GM18498 (cell line): Measurements from ENCODE around the gene MND1.
"Not testable (repeated sequence)": the region's sequence is repeated elsewhere in the genome, so short reads cannot be mapped to it uniquely, and the experiment has no call there.

Experiments used
- ATAC-seq: cut with Tn5 transposase; IDR thresholded peaks from one replicate; pipeline ENCODE4 v1.9.1; 2021; ENCODE audit warnings: mild to moderate bottlenecking, moderate library complexity; ENCODE audit not compliant: unreplicated experiment

MND1 gene

DNA sequence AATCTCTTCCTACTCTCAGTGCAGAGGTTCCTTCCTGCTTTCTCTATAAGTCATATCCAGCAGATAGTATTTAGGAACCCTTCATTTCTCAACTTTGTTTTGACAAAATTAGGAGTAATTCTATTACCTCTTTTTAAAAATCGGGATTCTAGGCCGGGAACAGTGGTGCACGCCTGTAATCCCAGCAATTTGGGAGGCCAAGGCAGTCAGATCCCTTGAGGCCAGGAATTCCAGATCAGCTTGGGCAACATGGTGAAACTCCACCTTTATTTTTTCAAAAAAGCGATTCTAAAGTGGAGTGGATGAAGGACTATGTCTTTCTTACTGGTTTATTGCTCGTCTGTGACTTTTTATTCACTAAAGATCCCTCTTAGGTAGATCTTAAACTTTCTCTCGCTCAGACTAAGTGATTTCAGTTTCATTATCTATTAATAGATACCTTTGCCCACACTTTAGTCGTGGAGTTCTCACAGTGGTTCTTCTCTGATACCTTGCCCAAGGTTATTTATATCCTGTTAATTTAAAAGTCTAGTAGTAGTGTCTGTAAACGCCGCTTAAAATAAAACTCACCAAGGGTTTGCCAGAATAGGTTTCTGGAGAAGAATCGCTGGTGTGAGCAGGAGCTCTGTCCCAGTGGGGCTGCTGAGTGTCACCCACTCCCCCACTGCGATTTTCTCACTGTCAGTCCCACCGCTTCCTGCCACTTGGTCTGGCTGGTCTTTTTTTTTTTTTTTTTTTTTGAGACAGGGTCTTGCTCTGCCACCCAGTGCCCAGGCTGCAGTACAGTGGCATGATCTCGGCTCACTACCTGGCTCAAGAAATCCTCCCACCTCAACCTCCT is 94.6 kb downstream of the MND1 start:
- ATAC-seq, result peak; percentile 77

DNA sequence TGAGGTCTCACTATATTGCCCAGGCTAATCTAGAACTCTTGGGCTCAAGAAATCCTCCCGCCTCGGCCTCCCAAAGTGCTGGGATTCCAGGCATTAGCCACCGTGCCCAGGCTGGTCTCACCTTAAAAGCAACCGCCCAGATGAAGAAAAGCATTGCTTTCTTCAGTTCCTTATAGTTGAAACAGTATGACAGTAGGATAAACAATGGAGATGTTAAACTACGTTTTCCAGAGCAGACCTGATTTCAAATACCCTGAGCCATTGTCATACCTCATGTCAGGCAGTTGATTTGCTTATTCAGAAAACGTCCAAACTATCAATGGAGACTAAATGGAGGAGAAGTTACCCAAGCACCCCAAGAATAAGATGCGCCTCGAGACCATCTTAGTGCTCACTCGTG is 95.3 kb downstream of the MND1 start:
- peak; percentile 5 for ATAC-seq

DNA sequence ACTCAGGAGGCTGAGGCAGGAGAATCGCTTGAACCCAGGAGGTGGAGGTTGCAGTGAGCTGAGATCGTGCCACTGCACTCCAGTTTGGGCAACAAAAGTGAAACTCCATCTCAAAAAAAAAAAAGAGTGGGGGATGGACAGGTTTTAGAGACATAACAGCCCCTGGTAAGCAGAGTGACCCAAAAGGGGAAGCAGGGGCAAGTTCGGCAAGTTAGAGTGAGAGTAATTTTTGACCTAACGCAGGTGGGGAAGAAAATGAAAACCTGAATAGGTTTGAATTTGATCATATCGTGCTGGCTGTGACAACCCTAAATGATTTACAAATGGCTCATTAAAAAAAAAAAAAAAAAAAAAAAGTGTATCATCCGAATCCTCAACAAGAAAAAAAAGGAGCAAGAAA is 96.0 kb downstream of the MND1 start:
- ATAC-seq, result no peak

DNA sequence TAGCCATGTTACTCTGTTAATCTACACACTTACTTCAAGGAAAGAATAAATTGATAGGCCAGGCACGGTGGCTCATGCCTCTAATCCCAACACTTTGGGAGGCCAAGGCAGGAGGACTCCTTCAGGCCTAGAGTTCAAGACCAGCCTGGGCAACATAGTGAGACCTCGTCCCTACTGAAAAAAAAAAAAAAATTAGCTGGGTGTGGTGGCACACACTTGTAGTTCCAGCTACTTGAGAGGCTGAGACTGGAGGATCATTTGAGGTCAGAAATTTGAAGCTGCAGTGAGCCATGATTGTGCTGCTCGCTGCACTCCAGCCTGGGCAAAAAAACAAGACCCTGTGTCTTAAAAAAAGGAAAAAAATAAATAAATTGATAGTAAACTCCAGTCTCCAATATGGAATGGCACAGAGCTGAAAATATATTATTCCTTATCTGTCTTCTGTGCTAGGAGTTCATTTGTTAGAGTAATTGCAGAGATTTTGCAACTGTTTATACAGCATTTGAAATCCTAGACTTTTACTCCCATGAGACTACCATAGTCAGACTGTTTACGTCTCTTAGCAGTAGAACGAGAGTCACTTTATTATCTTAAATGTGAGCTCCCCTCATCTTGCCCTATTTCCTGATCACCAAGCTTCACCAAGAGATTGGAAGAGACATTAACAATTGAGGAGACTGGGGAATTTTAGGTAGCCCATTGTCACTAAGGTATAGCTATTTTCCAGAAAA is 102.9 kb downstream of the MND1 start:
- ATAC-seq, result no peak

DNA sequence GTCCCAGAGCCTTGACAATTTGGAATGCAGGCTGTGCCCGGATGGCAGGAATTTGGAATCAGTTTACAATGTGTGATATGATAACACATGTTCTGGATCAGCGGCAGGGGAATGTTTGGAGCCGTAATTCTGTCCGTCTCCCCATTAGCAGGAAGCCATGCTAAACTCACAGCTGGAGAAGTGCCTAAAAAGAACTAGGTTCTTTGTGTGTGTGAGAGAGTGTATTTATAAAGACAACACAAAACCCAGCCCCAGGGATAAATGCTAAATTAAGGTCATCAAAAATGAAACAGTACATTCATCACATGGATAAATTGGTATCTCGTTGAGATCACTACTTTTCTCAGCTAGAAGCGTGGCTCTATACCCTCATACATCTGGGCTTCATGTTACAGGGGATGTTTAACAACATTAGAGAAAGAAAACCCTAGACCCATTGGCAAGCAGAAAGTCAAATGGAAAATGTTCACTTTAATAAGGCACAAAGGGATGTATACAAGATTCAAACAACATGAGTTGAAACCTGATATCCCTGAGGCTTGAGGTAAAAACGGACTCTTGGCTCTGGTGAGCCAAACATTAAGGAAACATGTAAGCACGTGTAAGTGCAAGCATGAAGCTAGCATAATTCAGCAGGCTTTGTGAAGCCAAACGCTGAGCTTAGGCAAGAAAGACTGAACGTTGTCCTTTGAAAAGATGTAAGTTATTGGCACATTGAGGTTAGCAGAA is 103.7 kb downstream of the MND1 start:
- no peak for ATAC-seq

DNA sequence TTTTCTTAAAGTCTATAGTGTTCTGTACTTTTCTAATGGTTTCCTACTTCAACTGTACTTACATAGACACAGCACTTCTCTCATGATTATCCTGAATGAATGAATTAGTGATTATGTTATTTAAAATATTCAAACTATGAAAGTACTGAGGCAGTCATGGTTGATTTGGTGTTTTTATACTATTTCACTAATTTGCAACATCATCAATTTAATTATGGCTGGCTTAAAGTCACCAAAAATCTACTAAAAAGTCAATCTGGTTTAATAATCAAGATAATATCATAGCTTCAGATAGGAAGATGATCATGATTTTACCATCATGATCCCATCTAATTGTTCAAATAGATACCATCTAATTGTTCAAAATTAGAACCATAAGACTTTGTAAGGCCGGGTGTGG is 104.8 kb downstream of the MND1 start:
- ATAC-seq, result no peak

DNA sequence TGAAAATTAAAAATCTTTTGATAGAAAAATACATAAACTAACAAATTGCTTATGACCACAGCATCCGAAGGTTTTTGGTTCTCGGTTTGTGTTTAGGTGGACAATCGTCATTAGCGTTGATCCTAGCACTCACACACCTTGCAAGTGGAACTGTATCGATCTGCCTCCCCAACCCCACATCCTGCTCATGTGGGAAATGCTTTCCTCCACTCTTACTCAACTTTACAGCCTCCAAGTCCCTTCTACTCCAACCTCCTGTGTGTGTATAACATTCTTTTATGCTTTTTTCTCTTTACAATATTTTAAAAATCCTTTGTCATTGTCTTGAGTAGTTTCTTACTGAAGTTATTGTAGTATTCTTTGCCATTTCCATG is 106.0 kb downstream of the MND1 start:
- peak; percentile 51 for ATAC-seq

DNA sequence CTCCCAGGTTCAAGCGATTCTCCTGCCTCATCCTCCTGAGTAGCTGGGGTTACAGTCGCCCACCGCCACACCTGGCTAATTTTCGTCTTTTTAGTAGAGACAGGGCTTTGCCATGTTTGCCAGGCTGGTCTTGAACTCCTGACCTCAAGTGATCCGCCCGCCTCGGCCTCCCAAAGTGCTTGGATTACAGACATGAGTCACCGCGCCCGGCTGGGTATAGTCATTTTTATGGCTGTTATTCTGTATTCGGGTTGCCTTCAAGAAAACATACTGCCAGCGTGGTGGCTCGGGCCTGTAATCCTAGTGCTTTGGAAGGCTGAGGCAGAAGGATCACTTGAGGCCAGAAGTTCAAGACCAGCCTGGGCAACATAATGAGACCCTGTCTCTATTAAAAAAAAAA is 106.7 kb downstream of the MND1 start:
- ATAC-seq, result not testable (repeated sequence)

DNA sequence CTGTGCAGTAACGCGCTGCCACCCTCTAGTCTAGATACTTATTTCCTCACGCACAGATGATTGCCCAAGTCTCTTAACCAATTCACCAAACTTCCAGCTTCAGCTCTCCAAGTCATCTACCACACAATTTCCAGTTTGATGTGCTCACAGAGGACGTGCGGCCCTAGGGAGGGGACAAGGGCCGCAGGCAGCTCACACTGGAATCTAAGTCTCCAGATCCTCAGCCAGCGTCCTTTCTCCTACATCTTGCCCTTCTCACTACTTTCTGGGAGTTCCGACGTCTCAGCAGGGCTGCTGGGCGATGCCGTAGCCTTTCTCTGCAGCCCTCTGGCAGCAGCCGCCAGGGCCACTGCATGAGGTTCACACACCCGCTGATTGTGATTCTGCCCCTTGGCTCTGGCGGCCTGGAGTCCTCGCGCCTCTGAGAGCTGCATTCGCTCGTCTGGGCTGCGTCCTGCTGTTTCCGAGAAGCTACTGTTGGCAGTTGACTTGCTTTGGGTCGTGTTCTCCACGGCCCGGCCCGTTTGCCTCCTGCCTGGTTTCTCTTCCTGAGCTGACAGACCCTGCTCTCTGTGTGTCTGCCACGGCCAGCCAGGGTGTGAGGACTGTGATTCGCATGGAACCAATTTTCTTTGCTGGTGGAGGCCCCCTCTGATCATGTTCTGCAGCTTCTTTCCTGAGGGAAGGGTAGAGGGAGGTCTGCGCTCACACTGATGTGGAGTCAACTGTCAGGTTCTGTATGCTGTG is 107.6 kb downstream of the MND1 start:
- ATAC-seq, result no peak

DNA sequence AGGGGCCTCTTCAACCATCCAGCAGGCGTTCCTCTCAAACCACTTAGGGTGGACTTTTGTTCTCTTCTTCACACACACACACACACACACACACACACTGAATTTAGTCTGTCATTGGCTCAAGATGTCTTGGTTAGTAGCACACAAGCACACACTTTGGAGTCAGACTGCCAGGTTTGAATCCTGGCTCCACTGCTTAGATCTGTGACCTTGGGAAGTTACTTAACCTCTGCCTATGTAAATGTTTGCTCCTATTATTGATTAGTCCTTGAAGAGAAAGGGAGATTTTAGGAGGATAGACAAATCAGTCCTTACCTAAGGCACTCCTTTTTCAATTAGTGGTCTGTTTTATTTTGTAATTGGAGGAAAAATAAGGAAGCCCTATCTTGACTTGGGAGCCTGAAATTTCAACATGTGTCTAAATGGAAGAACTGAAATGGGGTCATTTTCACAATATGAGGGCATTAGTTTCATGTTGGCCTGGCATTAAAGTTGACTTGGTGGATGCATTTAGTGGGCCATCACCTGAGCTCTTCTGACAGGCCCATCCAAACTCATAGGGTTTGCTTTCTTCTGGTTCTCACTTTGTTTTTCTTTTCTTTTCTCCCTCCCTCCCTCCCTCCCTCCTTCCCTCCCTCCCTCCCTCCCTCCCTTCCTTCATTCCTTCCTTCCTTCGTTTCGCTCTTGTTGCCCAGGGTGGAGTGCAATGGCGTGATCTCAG is 108.3 kb downstream of the MND1 start:
- ATAC-seq, result no peak

DNA sequence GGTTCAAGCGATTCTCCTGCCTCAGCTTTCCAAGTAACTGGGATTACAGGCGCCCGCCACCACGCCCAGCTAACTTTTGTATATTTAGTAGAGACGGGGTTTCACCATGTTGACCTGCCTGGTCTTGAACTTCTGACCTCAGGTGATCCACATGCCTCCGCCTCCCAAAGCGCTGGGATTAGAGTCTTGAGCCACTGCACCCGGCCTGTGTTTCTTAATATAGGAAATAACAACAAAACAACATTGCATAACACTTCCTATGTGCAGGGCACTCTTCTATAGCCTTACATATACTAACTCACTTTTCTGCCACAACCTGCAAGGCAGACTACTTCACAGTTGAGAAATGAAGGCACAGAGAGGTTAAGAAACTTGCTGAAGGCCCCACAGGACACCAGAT is 108.9 kb downstream of the MND1 start:
- no peak for ATAC-seq

DNA sequence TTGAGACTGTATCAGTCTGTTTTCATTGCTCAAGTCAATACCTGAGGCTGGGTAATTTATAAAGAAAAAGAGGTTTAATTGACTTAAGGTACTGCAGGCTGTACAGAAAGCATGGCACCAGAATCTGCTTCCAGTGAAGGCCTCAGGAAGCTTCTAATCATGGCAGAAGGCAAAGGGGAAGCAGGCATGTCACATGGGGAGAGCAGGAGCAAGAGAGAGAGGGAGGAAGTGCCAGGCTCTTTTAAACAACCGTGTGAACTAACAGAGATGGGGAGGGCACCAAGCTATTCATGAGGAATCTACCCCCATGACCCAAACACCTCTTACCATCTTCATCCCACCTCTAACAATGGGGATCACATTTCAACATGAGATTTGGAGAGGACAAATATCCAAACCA is 114.5 kb downstream of the MND1 start:
- ATAC-seq, result no peak

DNA sequence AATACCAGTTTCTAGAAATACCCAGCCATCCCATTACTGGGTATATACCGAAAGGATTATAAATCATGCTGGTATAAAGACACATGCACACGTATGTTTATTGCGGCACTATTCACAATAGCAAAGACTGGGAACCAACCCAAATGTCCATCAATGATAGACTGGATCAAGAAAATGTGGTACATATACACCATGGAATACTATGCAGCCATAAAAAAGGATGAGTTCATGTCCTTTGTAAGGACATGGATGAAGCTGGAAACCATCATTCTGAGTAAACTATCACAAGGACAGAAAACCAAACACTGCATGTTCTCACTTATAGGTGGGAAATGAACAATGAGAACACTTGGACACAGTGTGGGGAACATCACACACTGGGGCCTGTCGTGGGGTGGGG is 117.1 kb downstream of the MND1 start:
- not testable (repeated sequence) for ATAC-seq

DNA sequence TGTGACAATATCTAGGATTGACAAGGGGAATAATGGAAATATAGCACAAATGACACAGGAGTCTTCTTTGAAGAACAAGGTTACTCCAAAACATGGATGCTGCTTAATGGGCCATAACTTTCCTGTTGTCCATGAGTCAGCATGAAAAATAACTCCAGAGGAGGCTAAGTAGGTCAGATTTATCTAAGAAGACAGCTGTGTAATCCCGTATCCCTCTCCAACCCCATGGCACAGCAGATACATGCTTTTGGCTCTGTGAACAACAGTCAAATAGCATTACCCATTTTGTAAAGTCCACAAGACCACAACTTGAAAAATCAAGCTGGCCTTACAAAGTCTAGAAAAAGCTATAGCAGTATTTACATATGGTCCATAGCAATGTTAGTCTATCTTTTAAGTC is 119.6 kb downstream of the MND1 start:
- no peak for ATAC-seq
